NK-92 (cell line): Measurements from ENCODE around the gene MT1F.
"Not testable (repeated sequence)": the region's sequence is repeated elsewhere in the genome, so short reads cannot be mapped to it uniquely, and the experiment has no call there.

Experiments used
- DNase-seq: peaks from one replicate; lab custom pipeline; 2025; ENCODE audit not compliant: unreplicated experiment; lab: John Stamatoyannopoulos, UW

Gene MT1F

DNA sequence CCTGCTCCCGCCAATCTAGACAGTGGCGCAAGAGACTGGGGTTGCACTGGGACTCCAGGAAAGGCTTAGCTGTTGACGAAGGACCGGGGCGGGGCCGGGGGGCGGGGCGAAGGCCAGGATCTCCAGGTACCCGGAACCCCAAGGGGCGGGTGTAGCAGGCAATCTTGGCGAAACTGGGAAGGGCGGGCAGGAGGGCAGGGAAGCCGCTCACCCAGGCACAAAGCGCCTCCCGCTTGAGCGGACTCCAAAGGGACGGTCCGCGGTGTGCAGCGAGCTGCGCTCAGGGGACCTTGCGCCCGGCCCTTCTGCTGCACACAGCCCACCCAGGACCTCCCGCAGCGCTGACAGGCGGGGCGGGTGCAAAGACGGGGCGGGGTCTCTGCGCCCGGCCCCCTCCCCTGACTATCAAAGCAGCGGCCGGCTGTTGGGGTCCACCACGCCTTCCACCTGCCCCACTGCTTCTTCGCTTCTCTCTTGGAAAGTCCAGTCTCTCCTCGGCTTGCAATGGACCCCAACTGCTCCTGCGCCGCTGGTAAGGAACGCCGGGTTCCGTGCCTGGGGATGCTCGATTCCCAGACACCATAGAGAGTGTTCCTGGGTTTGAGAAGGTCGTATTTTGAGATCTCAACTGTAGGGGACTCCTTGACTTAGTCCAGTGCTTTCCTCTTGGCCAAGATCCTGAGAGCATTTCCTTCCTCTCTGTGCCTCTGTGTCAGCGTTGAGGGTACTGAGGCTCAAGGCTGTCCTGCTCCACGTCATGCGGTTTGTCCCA, at the start of gene MT1F:
Gene MT1F (plus strand): TSS at position 405 of the 772 bp plus-strand sequence. CDS start 100 bp downstream, at position 505.
- DNase-seq = no peak

DNA sequence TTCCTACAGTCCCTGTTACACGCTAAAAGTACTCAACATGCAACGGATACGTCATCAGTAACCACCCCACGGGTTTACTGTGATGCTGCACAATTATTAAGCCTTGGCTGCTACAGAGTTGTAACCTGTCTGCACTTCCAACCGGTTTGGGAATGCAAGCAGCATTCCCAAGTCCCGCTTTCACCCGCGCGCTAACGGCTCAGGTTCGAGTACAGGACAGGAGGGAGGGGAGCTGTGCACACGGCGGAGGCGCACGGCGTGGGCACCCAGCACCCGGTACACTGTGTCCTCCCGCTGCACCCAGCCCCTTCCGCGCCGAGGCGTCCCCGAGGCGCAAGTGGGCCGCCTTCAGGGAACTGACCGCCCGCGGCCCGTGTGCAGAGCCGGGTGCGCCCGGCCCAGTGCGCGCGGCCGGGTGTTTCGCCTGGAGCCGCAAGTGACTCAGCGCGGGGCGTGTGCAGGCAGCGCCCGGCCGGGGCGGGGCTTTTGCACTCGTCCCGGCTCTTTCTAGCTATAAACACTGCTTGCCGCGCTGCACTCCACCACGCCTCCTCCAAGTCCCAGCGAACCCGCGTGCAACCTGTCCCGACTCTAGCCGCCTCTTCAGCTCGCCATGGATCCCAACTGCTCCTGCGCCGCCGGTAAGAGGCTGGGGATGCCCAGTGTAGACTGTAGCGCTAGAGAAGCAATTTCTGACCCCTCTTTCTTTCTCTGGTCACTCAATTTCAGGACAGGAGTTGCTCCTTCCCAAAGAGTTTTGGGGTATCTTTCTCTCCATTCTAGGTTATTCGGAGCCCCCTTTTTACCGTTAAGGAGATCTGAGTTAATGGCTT, 49.5 kb upstream of the MT1F start, which contains the start of gene MT2A:
Gene MT2A (plus strand): TSS at position 542 of the 833 bp plus-strand sequence. CDS start 72 bp downstream, at position 614.
- DNase-seq = no peak

DNA sequence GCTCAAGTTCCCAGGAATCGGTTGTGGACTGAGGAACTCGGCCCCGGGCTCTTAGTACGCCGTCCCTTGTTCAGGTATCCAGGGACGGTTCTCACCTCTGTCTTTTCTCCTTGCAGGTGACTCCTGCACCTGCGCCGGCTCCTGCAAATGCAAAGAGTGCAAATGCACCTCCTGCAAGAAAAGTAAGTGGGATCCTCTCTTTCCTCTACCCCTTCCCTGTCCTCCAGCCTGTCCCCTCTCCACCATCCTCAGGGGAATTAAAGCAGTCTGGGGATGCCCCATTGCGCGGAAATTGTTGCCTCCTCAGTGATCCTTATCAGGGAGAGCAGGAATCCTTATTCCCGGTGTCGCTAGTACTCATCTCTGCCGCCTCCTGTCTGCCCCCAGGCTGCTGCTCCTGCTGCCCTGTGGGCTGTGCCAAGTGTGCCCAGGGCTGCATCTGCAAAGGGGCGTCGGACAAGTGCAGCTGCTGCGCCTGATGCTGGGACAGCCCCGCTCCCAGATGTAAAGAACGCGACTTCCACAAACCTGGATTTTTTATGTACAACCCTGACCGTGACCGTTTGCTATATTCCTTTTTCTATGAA, 48.8 kb upstream of the MT1F start:
- DNase-seq = no peak

DNA sequence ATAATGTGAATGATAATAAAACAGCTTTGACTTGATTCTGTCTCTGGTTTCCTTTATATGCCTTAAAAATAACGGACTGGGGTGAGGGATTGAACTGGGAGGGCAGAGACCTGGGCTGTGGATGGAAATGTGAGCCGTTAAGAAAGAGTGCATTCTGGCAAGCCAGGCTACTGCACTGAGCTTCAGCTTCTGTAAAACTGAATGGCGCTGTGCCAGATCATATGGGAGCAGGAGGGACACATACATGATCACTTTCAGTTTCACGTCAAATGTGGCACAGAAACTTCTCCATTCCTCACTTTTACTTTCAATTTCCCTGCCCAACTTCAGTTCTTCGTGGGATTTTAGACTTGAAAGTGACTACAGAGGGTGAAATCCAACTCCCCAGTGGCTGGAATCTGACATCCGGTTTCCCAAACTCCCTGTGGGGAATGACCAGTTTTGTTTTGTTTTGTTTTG, 48.3 kb upstream of the MT1F start:
- DNase-seq = no peak

DNA sequence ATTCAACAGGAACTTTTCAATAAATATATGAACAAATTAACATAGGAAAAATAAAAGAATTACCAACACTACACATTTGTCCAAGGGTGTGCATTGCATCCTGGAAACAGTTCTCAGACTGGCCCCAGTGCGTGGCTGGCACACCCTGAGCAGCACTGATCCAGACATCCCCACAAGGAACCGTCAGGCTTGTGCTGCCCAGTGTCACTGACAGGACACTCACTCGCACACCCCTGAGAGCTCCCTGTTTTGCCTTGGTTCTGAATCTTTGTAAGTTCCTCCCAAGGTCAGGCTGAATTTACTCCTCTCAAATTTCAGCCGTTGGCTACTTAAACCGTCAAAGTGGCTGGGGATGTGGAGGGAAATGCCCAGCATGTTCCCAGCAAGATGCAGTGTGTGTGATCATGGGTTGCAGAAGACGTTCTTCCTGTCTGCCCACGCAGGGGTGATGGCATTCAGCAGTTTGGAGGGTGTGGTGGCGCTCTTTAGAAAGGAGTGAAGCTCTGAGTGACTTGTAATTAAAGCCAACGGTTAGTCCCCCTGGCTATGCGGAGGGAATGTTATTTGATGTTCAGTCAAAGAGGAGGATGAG, 47.6 kb upstream of the MT1F start:
- DNase-seq = no peak

DNA sequence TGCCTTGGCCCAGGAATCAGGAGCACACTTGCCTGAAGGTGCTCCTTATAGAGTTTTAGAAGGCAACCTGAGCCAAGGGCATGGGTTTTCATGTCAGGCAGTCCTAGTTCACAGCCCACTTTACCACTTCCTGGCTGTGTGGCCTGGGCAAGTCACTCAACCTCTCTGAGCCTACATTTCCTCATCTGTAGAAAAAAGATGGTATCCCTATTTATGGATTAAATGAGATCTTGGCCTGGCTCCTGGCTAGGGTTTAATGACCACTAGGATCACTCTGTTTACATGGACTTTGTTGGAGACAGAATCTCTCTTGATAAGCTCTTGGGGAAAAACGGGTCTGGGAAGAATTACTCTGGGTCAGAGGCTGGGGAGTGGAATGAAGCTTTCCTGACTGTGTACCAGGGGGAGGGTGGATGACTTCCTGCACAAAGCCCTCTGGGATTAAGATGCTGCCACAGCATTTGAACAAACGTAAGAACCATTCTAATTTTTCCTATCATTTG, 47.1 kb upstream of the MT1F start:
- DNase-seq = no peak

DNA sequence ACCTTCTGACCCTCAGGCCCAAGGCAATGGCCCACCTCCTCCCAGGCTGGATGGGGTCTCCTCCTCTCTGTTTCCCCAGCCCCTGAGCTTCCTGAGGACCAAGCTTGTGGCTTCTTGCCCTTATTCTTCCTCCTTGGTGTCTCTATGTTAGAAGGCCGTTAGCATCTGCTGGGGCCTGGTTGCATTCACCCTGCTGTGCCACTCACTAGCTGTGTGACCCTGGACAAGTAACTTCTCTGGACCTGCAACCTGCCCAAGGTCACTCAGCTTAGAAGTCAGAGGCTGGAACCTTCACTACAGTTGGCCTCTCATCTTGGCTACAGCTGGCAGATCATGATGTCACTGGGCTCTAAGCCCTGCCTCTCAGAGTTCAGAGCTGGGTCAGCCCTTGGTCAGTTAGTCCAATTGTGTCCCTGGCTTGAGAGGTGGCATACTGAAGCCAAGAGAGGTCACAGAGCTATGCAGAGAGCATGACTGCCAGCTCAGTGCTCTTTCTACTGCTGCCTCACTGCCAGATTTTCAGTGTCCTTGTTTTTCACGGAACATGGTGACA, 46.4 kb upstream of the MT1F start:
- DNase-seq = no peak

DNA sequence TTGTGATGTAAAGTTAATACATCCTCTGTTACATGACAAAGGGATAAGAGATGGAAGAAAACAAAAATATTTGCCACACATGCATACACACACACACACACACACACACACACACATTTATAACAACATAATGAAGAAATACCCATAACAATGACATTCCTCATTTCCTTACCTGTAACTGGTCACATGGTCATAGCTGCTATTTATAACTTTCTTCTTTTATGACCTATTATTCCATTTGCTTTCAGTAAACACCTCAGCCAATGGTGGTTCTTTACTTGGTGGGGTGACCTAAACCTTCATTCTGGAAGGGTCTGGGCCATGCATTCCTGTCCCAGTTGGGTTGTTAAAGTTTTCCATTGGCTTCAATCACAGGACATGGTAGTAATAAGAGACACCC, 44.1 kb upstream of the MT1F start:
- DNase-seq = no peak

DNA sequence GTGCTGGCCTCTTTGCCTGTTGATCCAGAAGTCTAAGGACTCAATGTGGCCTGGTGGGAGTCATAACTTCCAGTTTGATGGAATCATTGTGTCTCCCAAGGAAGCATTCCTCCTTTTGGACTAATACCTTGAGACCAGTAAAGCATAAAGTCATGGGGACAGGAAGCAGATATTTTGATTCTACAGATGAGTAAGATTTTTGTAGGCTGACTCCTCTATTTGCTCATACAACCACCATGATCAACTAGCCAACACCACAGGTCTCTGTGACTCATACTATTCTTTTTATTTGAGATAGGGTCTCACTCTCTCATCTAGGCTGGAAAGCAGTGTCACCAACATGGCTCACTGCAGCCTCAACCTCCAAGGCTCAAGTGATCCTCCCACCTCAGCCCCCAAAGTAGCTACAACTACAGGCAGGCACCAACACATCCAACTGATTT, 43.2 kb upstream of the MT1F start:
- no peak for DNase-seq

DNA sequence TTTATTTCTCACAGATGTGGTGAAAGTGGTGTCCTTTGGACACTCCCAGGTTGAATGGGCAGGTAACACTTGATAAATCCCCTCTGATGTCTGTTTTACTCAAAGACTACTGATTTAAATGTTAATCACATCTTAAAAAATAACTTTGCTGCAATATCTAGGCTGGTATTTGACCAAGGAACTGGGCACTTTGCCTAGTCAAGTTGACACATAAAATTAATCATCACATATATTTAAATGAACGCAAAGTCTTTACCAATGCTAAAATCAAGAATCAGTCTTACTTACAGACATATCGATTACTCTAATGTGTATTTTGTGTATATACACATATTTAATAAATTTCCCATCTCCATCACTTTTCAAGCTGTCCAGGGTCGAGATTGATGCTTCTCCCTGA, 42.4 kb upstream of the MT1F start:
- DNase-seq = no peak

DNA sequence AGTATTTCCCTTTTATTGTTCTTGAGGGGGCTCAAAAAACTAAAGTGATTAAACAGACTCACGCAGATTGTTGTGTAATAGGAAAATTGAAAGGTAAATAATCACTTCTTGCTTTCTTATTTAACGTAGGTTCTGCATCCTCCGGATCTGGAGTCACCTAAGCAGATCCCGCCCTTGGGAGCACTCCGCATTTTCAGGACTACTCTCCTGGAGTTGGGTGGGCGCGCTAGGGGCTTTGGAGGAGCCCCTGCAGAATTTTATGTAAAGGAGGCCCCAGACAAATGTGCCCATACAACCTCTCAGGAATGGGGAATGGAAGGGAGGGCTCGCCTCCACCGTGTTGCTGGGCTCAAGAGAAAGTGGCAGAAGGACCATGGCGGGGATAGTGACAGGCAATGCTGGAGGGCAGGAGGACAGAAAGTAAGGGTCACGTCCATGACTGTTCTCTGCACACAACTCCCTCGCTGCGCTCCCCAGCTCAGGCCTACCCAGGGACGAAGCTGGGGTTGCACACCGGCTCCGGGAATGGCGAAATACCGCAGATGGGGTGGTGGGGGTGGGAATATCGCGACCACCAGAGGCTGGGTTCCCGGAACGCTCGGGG, 41.0 kb upstream of the MT1F start:
- no peak for DNase-seq

DNA sequence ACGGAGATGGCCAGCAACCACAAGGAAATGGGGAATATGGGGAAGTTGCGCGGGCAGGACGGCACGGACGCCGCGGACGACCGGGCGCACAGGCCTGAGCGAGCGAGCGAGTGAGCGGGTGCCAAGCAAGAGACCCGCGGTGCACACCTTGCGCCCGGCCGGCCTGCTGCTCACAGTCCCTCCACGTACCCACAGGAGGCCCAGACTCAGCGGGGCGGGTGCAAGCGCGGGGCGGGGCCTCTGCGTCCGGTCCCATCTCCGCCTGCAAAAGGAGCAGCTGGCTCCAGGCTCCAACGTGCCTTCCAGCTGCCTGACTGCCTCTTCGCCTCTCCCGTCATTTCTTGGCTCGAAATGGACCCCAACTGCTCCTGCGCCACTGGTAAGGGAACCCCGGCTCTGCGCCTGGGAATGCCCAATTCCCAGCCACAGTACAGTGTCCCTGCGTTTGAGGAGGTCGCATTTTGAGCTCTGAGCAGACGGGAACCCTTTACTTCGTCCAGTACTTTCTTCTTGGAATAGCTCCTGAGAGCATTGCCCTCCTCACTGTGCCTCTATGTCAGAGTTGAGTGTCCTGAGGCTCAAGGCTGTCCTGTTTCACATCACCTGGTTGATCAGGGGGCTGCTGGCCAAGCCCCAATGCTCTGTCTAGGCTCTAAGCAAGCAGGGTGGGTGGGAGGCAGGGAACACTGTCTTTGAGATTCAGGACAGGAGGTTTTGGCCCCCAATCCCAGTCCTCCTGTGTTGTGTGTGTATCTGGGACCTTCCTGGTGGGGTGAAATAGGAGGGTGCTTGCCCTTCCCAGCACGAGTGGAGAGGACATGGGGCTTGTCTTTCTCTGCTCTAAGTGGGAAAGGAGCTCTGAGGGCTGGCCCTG, 40.3 kb upstream of the MT1F start:
- DNase-seq = no peak

DNA sequence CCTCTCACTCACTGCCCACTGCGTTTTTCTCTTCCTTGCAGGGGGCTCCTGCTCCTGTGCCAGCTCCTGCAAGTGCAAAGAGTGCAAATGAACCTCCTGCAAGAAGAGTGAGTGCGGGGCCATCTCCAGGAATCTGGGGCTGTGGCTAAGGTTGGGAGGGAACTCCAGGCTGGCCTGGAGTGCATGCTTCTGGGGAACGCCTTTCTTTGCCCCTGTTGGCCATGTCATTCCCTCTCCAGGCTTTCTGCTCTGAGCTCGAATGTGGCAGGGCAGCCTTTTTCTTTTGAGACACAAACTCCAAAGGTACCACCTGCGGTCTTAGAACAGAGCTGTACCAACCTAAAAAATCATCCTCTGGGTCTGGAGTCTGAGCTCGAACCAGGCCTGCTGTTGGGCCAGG, 39.6 kb upstream of the MT1F start:
- no peak for DNase-seq

DNA sequence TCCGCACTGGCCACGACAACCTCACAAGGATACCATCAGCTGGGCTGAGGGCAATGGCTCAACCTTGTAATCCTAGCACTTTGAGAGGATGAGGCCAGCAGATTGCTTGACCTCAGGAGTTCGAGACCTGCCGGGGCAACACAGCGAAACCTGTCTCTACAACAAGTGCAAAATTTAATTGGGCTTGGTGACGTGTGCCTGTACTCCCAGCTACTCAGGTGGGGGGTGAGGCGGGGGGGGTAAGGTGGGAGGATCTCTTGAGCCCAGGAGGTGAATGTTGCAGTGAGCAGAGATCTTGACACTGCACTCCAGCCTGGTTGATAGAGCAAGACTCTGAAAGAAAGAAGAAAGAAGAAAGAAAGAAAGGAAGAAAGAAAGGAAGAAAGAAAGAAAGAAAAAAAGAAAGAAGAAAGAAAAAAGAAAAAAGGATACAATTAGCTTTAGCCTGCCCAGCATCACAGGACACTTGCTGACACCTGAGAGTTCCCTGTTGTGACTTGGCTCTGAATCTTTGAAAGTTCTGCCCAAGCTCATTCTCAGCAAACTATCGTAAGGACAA, 37.3 kb upstream of the MT1F start:
- no peak for DNase-seq

DNA sequence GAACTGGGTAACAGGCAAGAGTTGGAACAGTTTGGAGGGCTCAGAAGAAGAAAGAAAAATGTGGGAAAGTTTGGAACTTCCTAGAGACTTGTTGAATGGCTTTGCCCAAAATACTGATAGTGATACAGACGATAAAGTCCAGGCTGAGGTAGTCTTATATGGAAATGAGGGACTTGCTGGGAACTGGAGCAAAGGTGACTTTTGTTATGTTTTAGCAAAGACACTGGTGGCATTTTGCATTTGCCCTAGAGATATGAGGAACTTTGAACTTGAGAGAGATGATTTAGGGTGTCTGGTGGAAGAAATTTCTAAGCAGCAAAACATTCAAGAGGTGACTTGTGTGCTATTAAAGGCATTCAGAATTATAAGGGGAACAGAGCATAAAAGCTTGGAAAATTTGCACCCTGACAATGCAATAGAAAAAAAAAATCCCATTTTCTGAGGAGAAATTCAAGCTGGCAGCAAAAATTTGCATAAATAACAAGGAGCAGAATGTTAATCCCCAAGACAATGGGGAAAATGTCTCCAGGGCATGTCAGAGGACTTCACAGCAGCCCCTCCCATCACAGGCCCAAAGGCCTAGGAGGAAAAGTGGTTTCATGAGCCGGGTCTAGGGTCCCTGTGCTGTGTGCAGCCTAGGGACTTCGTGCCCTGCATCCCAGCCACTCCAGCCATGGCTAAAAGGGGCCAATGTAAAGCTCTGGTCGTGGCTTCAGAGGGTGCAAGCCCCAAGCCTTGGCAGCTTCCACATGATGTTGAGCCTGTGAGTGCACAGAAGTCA, 35.9 kb upstream of the MT1F start:
- not testable (repeated sequence) for DNase-seq

DNA sequence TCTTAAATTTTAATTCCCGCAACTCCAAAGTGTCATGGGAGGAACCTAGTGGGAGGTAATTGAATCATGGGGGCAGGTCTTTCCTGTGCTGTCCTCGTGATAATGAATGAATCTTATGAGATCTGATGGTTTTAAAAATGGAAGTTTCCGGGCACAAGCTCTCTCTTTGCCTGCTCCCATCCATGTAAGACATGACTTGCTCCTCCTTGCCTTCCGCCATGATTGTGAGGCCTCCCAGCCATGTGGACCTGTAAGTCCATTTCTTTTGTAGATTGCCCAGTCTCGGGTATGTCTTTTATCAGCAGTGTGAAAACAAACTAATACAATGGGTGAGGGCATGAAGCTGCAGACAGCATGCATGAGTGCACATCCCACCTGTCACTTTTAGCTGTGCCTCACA, 34.6 kb upstream of the MT1F start:
- DNase-seq = not testable (repeated sequence)

DNA sequence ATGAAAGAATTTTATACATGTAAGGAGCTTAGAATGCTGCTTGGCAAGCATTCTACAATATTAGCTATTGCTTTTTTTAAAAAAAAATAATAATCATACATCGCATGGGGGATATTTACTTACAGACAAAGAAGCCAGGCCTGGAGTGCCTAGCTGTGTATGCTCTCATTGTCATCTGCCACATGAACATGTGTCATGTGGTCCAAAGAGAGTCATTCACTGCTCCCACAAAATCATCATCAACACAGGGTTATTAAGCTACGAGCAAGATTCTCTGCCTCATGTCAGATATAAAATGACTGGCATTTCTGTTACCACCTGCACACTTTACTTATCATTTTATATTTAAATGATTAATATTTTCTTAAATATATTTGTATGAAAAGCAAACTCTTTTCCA, 34.1 kb upstream of the MT1F start:
- no peak for DNase-seq
